ENCODE results near the gene PMIS2.
"Not testable (repeated sequence)": the region's sequence is repeated elsewhere in the genome, so short reads cannot be mapped to it uniquely, and the experiment has no call there.

PMIS2 gene

GRCh38 chr19:35595928-35596327, 10.0 kb downstream of the PMIS2 start:
- H3K9me3 ChIP-seq (ENCODE audit: control insufficient read depth, low read length): no peaks in the 10 kb centered on the region

GRCh38 chr19:35596366-35596999, 10.5 kb downstream of the PMIS2 start:
- no peaks in the 10 kb centered on the region for H3K36me3 ChIP-seq (ENCODE audit: control insufficient read depth, insufficient read depth, low read length, severe bottlenecking)
- DNase-seq (ENCODE audit: low read depth): no peak
- no peak overlapping the region for H3K4me3 ChIP-seq (ENCODE audit: low read length)

More at GRCh38 chr19:35595928-35596327, 10.0 kb downstream of the PMIS2 start:
- Histone ChIP-seq H3K9ac (ENCODE audit: low read length) (no peak overlapping the region), H3K36me3 (ENCODE audit: control insufficient read depth, insufficient read depth, low read length, severe bottlenecking) (no peaks in the 10 kb centered on the region), H3K4me1 (ENCODE audit: control insufficient read depth, insufficient read depth, low read length) (no peaks in the 10 kb centered on the region), H3K27me3 (replicated peaks; ENCODE audit: control insufficient read depth, insufficient read depth, low read length) (peaks cover 11% of the 10 kb centered on the region), H3K4me3 (ENCODE audit: low read length) (no peak overlapping the region)
- DNase-seq (ENCODE audit: low read depth): no peak

GRCh38 chr19:35601971-35602370, 16.0 kb downstream of the PMIS2 start:
- Histone ChIP-seq H3K4me1 (ENCODE audit: control insufficient read depth, insufficient read depth, low read length) (no peaks in the 10 kb centered on the region), H3K36me3 (ENCODE audit: control insufficient read depth, insufficient read depth, low read length, severe bottlenecking) (no peaks in the 10 kb centered on the region), H3K27me3 (replicated peaks; ENCODE audit: control insufficient read depth, insufficient read depth, low read length) (peaks cover 11% of the 10 kb centered on the region), H3K9me3 (ENCODE audit: control insufficient read depth, low read length) (peaks cover 3% of the 10 kb centered on the region), H3K9ac (ENCODE audit: low read length) (no peak overlapping the region), H3K4me3 (ENCODE audit: low read length) (no peak overlapping the region)
- DNase-seq (ENCODE audit: low read depth): no peak

More at GRCh38 chr19:35596366-35596999, 10.5 kb downstream of the PMIS2 start:
- Histone ChIP-seq H3K27me3 (replicated peaks; ENCODE audit: control insufficient read depth, insufficient read depth, low read length) (peaks cover 17% of the 10 kb centered on the region), H3K9me3 (ENCODE audit: control insufficient read depth, low read length) (no peaks in the 10 kb centered on the region), H3K4me1 (ENCODE audit: control insufficient read depth, insufficient read depth, low read length) (no peaks in the 10 kb centered on the region), H3K9ac (ENCODE audit: low read length) (no peak overlapping the region)

GRCh38 chr19:35604436-35604835, 18.5 kb downstream of the PMIS2 start:
- H3K9ac ChIP-seq (ENCODE audit: low read length); DNase-seq (ENCODE audit: low read depth); H3K36me3 ChIP-seq (ENCODE audit: control insufficient read depth, insufficient read depth, low read length, severe bottlenecking); H3K4me1 ChIP-seq (ENCODE audit: control insufficient read depth, insufficient read depth, low read length); H3K4me3 ChIP-seq (ENCODE audit: low read length): not testable (repeated sequence)
- Histone ChIP-seq H3K9me3 (ENCODE audit: control insufficient read depth, low read length) (peaks cover 17% of the 10 kb centered on the region), H3K27me3 (replicated peaks; ENCODE audit: control insufficient read depth, insufficient read depth, low read length) (peaks cover 11% of the 10 kb centered on the region)

- DNase-seq (ENCODE audit: low read depth); H3K36me3 ChIP-seq (ENCODE audit: control insufficient read depth, insufficient read depth, low read length, severe bottlenecking); H3K4me3 ChIP-seq (ENCODE audit: low read length); H3K4me1 ChIP-seq (ENCODE audit: control insufficient read depth, insufficient read depth, low read length); H3K27me3 ChIP-seq (replicated peaks; ENCODE audit: control insufficient read depth, insufficient read depth, low read length); H3K9ac ChIP-seq (ENCODE audit: low read length): not testable (repeated sequence)
- H3K9me3 ChIP-seq (ENCODE audit: control insufficient read depth, low read length): peaks cover 17% of the 10 kb centered on the region
These were observed 21.2 kb downstream of the PMIS2 start for GRCh38 chr19:35607170-35607569.

- no peak overlapping the region for H3K4me3 ChIP-seq (ENCODE audit: low read length)
- DNase-seq (ENCODE audit: low read depth): no peak
- peaks cover 2% of the 10 kb centered on the region for H3K27me3 ChIP-seq (replicated peaks; ENCODE audit: control insufficient read depth, insufficient read depth, low read length)
- H3K9me3 ChIP-seq (ENCODE audit: control insufficient read depth, low read length): peaks cover 17% of the 10 kb centered on the region
- H3K4me1 ChIP-seq (ENCODE audit: control insufficient read depth, insufficient read depth, low read length): peaks cover 5% of the 10 kb centered on the region
- H3K36me3 ChIP-seq (ENCODE audit: control insufficient read depth, insufficient read depth, low read length, severe bottlenecking): no peaks in the 10 kb centered on the region
- no peak overlapping the region for H3K9ac ChIP-seq (ENCODE audit: low read length)
These were observed 21.7 kb downstream of the PMIS2 start for GRCh38 chr19:35607661-35608060.

GRCh38 chr19:35608251-35608650, 22.3 kb downstream of the PMIS2 start:
- Histone ChIP-seq H3K27me3 (replicated peaks; ENCODE audit: control insufficient read depth, insufficient read depth, low read length) (no peaks in the 10 kb centered on the region), H3K4me1 (ENCODE audit: control insufficient read depth, insufficient read depth, low read length) (peaks cover 10% of the 10 kb centered on the region), H3K9ac (ENCODE audit: low read length) (no peak overlapping the region), H3K36me3 (ENCODE audit: control insufficient read depth, insufficient read depth, low read length, severe bottlenecking) (no peaks in the 10 kb centered on the region), H3K9me3 (ENCODE audit: control insufficient read depth, low read length) (peaks cover 17% of the 10 kb centered on the region), H3K4me3 (ENCODE audit: low read length) (no peak overlapping the region)
- DNase-seq (ENCODE audit: low read depth): no peak

GRCh38 chr19:35609851-35610353, 23.9 kb downstream of the PMIS2 start:
- no peak for DNase-seq (ENCODE audit: low read depth)
- H3K4me1 ChIP-seq (ENCODE audit: control insufficient read depth, insufficient read depth, low read length): peaks cover 10% of the 10 kb centered on the region

GRCh38 chr19:35612224-35612558, 26.2 kb downstream of the PMIS2 start:
- no peak for DNase-seq (ENCODE audit: low read depth)
- no peaks in the 10 kb centered on the region for H3K36me3 ChIP-seq (ENCODE audit: control insufficient read depth, insufficient read depth, low read length, severe bottlenecking)
- H3K4me3 ChIP-seq (ENCODE audit: low read length): peak overlapping the region; percentile 95

More at GRCh38 chr19:35609851-35610353, 23.9 kb downstream of the PMIS2 start:
- Histone ChIP-seq H3K9ac (ENCODE audit: low read length) (no peak overlapping the region), H3K36me3 (ENCODE audit: control insufficient read depth, insufficient read depth, low read length, severe bottlenecking) (no peaks in the 10 kb centered on the region), H3K4me3 (ENCODE audit: low read length) (no peak overlapping the region), H3K27me3 (replicated peaks; ENCODE audit: control insufficient read depth, insufficient read depth, low read length) (no peaks in the 10 kb centered on the region), H3K9me3 (ENCODE audit: control insufficient read depth, low read length) (peaks cover 17% of the 10 kb centered on the region)

GRCh38 chr19:35612559-35613321, 26.8 kb downstream of the PMIS2 start, which contains the start of gene HAUS5:
Gene HAUS5, plus strand, starts transcription at chr19:35612735. Its CDS starts 60 bp downstream, at chr19:35612795.
- DNase-seq (ENCODE audit: low read depth): peak; percentile 95
- Histone ChIP-seq H3K4me3 (ENCODE audit: low read length) (peak within 1 kb of the TSS; percentile 95), H3K27me3 (replicated peaks; ENCODE audit: control insufficient read depth, insufficient read depth, low read length) (no peaks in the 10 kb centered on the region), H3K9ac (ENCODE audit: low read length) (peak within 1 kb of the TSS; percentile 89), H3K4me1 (ENCODE audit: control insufficient read depth, insufficient read depth, low read length) (peaks cover 10% of the 10 kb centered on the region), H3K9me3 (ENCODE audit: control insufficient read depth, low read length) (peaks cover 9% of the 10 kb centered on the region), H3K36me3 (ENCODE audit: control insufficient read depth, insufficient read depth, low read length, severe bottlenecking) (no peaks in the 10 kb centered on the region)

More at GRCh38 chr19:35612224-35612558, 26.2 kb downstream of the PMIS2 start:
- no peaks in the 10 kb centered on the region for H3K27me3 ChIP-seq (replicated peaks; ENCODE audit: control insufficient read depth, insufficient read depth, low read length)
- peaks cover 12% of the 10 kb centered on the region for H3K9me3 ChIP-seq (ENCODE audit: control insufficient read depth, low read length)
- peaks cover 10% of the 10 kb centered on the region for H3K4me1 ChIP-seq (ENCODE audit: control insufficient read depth, insufficient read depth, low read length)
- peak overlapping the region; percentile 89 for H3K9ac ChIP-seq (ENCODE audit: low read length)

GRCh38 chr19:35613574-35613973, 27.6 kb downstream of the PMIS2 start:
- no peak overlapping the region for H3K4me3 ChIP-seq (ENCODE audit: low read length)

More at GRCh38 chr19:35613574-35613973, 27.6 kb downstream of the PMIS2 start:
- H3K36me3 ChIP-seq (ENCODE audit: control insufficient read depth, insufficient read depth, low read length, severe bottlenecking): no peaks in the 10 kb centered on the region
- H3K4me1 ChIP-seq (ENCODE audit: control insufficient read depth, insufficient read depth, low read length): peaks cover 10% of the 10 kb centered on the region
- no peak overlapping the region for H3K9ac ChIP-seq (ENCODE audit: low read length)
- DNase-seq (ENCODE audit: low read depth): no peak
- H3K27me3 ChIP-seq (replicated peaks; ENCODE audit: control insufficient read depth, insufficient read depth, low read length): no peaks in the 10 kb centered on the region
- H3K9me3 ChIP-seq (ENCODE audit: control insufficient read depth, low read length): peaks cover 3% of the 10 kb centered on the region
